C4-2B (cell line): ENCODE results near the gene FRAS1.

Source experiments
- ZFX ChIP-seq: fragments of 450-650 bp; IDR thresholded peaks from 2 replicates; pipeline ENCODE4 v1.6.1; 2017
- TF ChIP-seq, protein P1 (sequence below): fragments of 450-650 bp; conservative IDR thresholded peaks from 2 replicates; pipeline ENCODE4 v1.5.1; 2017; ENCODE audit warnings: mild to moderate bottlenecking

GRCh38 chr4:78355306-78355705, 298.2 kb downstream of the FRAS1 start:
- TF ChIP-seq, protein P1, sequence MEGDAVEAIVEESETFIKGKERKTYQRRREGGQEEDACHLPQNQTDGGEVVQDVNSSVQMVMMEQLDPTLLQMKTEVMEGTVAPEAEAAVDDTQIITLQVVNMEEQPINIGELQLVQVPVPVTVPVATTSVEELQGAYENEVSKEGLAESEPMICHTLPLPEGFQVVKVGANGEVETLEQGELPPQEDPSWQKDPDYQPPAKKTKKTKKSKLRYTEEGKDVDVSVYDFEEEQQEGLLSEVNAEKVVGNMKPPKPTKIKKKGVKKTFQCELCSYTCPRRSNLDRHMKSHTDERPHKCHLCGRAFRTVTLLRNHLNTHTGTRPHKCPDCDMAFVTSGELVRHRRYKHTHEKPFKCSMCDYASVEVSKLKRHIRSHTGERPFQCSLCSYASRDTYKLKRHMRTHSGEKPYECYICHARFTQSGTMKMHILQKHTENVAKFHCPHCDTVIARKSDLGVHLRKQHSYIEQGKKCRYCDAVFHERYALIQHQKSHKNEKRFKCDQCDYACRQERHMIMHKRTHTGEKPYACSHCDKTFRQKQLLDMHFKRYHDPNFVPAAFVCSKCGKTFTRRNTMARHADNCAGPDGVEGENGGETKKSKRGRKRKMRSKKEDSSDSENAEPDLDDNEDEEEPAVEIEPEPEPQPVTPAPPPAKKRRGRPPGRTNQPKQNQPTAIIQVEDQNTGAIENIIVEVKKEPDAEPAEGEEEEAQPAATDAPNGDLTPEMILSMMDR = no peak
- no peak for TF ChIP-seq ZFX
